GM21529 (cell line): ENCODE measurements around the gene NTRK3.

Source experiments
- ATAC-seq: cut with Tn5 transposase; IDR thresholded peaks from one replicate; pipeline ENCODE4 v1.9.1; 2021; ENCODE audit not compliant: unreplicated experiment

The NTRK3 gene

GRCh38 chr15:88126695-88127431, 129.7 kb downstream of the NTRK3 start:
- no peak for ATAC-seq

GRCh38 chr15:88125576-88125975, 131.0 kb downstream of the NTRK3 start:
- ATAC-seq, result no peak

- ATAC-seq, result no peak
These were observed 132.3 kb downstream of the NTRK3 start for GRCh38 chr15:88124199-88124598.

GRCh38 chr15:88121968-88122530, 134.5 kb downstream of the NTRK3 start:
- ATAC-seq, result no peak

- ATAC-seq, result no peak
These were observed 136.5 kb downstream of the NTRK3 start for GRCh38 chr15:88120026-88120425.

- no peak for ATAC-seq
These were observed 137.8 kb downstream of the NTRK3 start for GRCh38 chr15:88118741-88119140.

- ATAC-seq, result no peak
These were observed 138.5 kb downstream of the NTRK3 start for GRCh38 chr15:88118035-88118434.

- no peak for ATAC-seq
These were observed 140.9 kb downstream of the NTRK3 start for GRCh38 chr15:88115486-88116152.

- ATAC-seq, result no peak
These were observed 142.8 kb downstream of the NTRK3 start for GRCh38 chr15:88113613-88114308.

GRCh38 chr15:88108991-88109390, 147.5 kb downstream of the NTRK3 start:
- ATAC-seq, result no peak

- no peak for ATAC-seq
These were observed 148.1 kb downstream of the NTRK3 start for GRCh38 chr15:88108477-88108876.

GRCh38 chr15:88106074-88106473, 150.5 kb downstream of the NTRK3 start:
- ATAC-seq, result no peak

- ATAC-seq, result no peak
These were observed 152.2 kb downstream of the NTRK3 start for GRCh38 chr15:88104357-88104756.

GRCh38 chr15:88100181-88100580, 156.4 kb downstream of the NTRK3 start:
- ATAC-seq, result no peak

- ATAC-seq, result no peak
These were observed 158.2 kb downstream of the NTRK3 start for GRCh38 chr15:88098361-88098760.

GRCh38 chr15:88091444-88092016, 165.0 kb downstream of the NTRK3 start:
- no peak for ATAC-seq

- no peak for ATAC-seq
These were observed 166.0 kb downstream of the NTRK3 start for GRCh38 chr15:88090481-88091011.

GRCh38 chr15:88089731-88090130, 166.8 kb downstream of the NTRK3 start:
- no peak for ATAC-seq

GRCh38 chr15:88089024-88089620, 167.4 kb downstream of the NTRK3 start:
- ATAC-seq, result no peak
